Vagina (tissue), 2 donors: ENCODE results near the gene GSG1L2. TPM values are rescaled to one million over a fixed set of nuclear protein-coding genes. Genes with fewer than 3 reads are reported as not detected.

ENCODE experiments used
- DNase-seq, 2 donors: peaks; one replicate each; pipeline ENCODE4 v3.0.0-alpha.2; 2017; ENCODE audit errors: extremely low spot score in 2 of 2
- H3K27ac ChIP-seq: fragments of 200-600 bp; sonication (generic); one replicate; pipeline ENCODE4 v1.5.1; 2019
- H3K27me3 ChIP-seq: fragments of 200-600 bp; sonication (generic); one replicate; pipeline ENCODE4 v1.5.1; 2019
- H3K36me3 ChIP-seq, 2 donors: fragments of 200-600 bp; sonication (generic); one replicate each; pipeline ENCODE4 v1.5.1; 2017 to 2019
- H3K4me1 ChIP-seq: fragments of 200-600 bp; sonication (generic); one replicate; pipeline ENCODE4 v1.5.1; 2019
- H3K4me3 ChIP-seq, 2 donors: fragments of 200-600 bp; sonication (generic); 1 replicate in 1 of 2; 2 replicates in 1 of 2; pipeline ENCODE4 v1.5.1; 2016 to 2019
- H3K9me3 ChIP-seq: fragments of 200-600 bp; sonication (generic); one replicate; pipeline ENCODE4 v1.5.1; 2019
- CTCF ChIP-seq, 3 experiments: fragments of 450-650 bp in 2 of 3; fragments of 200-600 bp in 1 of 3; sonication (generic) in 1 of 3; IDR thresholded peaks; one replicate each; pipeline ENCODE4 v1.5.1; 2017 to 2019; ENCODE audit warnings: antibody characterized with exemption in 3 of 3, mild to moderate bottlenecking in 2 of 3, moderate library complexity in 2 of 3
- POLR2A ChIP-seq, 2 donors: fragments of 450-650 bp; IDR thresholded peaks; one replicate each; pipeline ENCODE4 v1.6.1; 2017; ENCODE audit warnings: antibody characterized with exemption in 2 of 2, mild to moderate bottlenecking in 2 of 2, moderate library complexity in 2 of 2
- POLR2AphosphoS5 ChIP-seq, 2 donors: sonication (generic); formaldehyde crosslinking; IDR thresholded peaks; one replicate each; pipeline ENCODE4 v1.9.0; 2017; ENCODE audit warnings: antibody characterized with exemption in 2 of 2, mild to moderate bottlenecking in 2 of 2, low read depth in 1 of 2; ENCODE audit not compliant: insufficient read depth in 1 of 2
- intact Hi-C: fragments of 100-400 bp; cut with DNase I; formaldehyde crosslinking; loops from one replicate; pipeline ENCODE4 v1.15.1; 2023
- total RNA-seq: library from RNA; depleted of rRNA; stranded (reverse); fragments of >200 nt; gene quantifications from one replicate; pipeline ENCODE4 v1.2.3, GENCODE V29; 2016

The GSG1L2 gene
- total RNA-seq, 1 donor from 2014 or later: not detected

DNA sequence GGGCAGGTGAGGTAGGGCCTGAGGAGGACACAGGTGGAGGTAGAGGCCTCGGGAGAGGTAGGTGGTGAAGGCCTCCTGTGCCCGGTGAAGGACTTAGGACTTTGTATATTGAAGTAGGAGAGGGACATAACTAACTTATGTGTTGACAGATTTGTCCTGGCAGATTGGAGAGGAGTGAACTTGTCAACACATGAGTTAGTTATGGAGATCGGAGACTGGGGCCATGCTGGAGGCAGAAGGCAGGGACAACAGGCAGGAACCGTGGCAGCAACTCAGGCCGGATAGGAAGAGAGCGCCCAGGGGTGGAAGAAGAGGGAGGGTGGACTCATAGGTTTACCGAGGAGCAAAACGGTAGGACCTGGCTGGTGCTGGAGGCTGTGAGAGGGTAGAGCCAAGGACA, 22.3 kb upstream of the GSG1L2 start:
- intact Hi-C loops: no loop called here
- Histone ChIP-seq H3K4me3 (no peak overlapping the region), H3K27me3 (no peaks in the 10 kb centered on the region), H3K4me1 (peaks cover 31% of the 10 kb centered on the region), H3K9me3 (no peaks in the 10 kb centered on the region), H3K27ac (peak overlapping the region; percentile 85), H3K36me3 (no peaks in the 10 kb centered on the region)
- peak; percentile 61 to 84 for DNase-seq
- TF ChIP-seq POLR2AphosphoS5 (IDR thresholded peaks at IDR 0.05; ENCODE audit: insufficient read depth in 1 of 2, low read depth in 1 of 2) (no peak), CTCF (IDR thresholded peaks at IDR 0.05) (no peak), POLR2A (IDR thresholded peaks at IDR 0.05) (no peak)

DNA sequence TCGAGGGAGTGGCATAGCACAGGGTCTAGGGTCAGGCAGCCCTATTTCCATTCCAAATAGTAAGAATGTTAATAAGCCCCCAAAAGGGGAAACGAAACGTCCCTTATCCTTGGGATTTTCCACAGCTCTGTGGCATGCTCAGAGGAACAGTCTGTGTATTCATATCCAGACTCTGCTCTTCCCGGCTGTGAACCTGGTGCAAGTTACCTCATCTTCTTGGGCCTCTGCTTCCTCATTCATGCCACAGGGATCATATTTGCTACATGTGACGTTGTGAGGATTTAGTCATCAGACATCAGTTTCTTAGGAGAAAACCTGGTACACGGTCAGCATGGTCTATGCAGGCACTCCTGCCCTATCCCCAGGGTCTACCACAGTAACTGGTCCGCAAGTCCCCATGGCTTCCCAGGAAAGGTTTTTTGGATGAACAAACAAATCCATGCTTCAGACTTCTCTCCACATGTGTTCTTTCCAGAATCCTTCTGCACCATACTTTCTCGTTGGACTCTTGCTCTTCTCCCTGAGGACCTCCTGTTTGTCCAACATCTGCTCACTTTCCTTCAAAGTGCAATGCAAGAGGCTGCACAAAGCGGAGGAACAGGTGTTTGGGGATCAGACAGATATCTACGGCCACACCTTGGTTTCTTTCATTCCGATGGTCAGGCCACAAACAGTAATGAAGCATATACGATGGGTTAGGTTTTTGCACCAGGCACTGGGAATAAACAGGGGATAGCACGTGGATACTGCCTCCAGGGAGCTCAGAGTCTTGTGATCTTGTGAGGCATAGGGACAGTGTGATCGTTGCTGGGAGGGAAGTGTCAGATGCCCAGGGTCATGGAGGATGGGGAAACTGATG, 21.5 kb upstream of the GSG1L2 start:
- TF ChIP-seq CTCF (IDR thresholded peaks at IDR 0.05) (no peak), POLR2A (IDR thresholded peaks at IDR 0.05) (no peak), POLR2AphosphoS5 (IDR thresholded peaks at IDR 0.05; ENCODE audit: insufficient read depth in 1 of 2, low read depth in 1 of 2) (no peak)
- H3K27me3 ChIP-seq: no peaks in the 10 kb centered on the region
- intact Hi-C loops: no loop called here
- no peaks in the 10 kb centered on the region for H3K9me3 ChIP-seq
- DNase-seq: peak; percentile 85 to 91
- no peaks in the 10 kb centered on the region for H3K36me3 ChIP-seq
- no peak overlapping the region for H3K4me3 ChIP-seq
- H3K27ac ChIP-seq: peak overlapping the region; percentile 85
- peaks cover 39% of the 10 kb centered on the region for H3K4me1 ChIP-seq

DNA sequence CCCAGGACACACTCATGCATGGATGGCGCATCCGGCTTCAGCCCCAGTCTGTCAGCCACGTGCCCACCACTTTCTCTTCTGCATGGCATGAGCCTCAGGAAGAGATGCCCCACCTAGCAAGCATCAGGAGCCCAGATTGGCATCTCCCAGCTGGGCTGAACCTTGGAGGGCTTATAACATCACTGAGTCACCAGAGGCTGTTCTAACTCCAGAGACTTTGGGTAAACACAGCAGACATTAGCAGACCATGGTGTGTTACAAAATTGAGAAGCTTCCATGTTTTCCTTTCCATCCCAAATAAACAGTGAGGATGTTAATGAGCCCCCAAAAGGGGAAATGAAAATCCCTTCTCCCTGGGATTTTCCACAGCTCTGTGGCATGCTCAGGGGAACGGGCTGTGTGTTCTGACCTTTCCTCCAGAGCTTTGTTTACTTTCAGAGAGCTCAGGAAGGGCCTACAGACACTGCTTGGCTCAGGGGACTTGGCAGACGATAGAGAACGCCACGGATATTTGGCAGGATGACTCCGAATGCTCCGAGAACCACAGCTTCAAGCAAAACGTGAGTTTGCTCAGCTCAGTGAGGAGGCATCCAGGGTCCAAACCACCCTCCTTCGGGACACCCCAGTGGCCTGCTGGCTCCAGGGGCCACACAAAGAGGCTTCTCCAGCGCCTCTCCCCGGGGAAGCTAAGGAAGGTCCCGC, 20.3 kb upstream of the GSG1L2 start:
- DNase-seq: peak; percentile 93
- no peak overlapping the region for H3K4me3 ChIP-seq
- no peaks in the 10 kb centered on the region for H3K9me3 ChIP-seq
- H3K27ac ChIP-seq: peak overlapping the region; percentile 85
- intact Hi-C loops: no loop called here
- no peaks in the 10 kb centered on the region for H3K27me3 ChIP-seq
- TF ChIP-seq POLR2A (IDR thresholded peaks at IDR 0.05): no peak
- TF ChIP-seq POLR2AphosphoS5 (IDR thresholded peaks at IDR 0.05; ENCODE audit: insufficient read depth in 1 of 2, low read depth in 1 of 2): peak; percentile 17 to 61
- peaks cover 45% of the 10 kb centered on the region for H3K4me1 ChIP-seq
- no peaks in the 10 kb centered on the region for H3K36me3 ChIP-seq

DNA sequence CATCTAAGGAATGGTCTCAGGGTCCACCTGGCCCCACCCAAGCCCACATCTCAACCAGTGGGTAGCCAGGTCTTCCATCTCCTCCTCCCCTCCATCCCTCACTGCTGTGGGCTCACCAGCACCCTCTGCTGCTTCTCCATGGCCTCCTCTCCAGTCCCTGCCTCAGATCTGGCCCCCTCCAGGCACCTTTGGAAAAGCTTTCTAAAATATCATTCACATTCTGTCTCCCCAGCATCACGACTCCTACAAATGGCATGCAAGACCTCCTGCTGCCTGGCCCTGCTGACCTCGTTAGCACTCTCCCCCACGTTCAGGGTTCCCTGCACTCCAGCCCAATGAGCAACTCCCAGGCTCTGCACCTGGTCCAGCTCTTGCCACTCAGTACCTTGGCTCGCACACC, 17.6 kb upstream of the GSG1L2 start:
- peak overlapping the region; percentile 85 for H3K27ac ChIP-seq
- H3K4me3 ChIP-seq: no peak overlapping the region
- intact Hi-C loops: no loop called here

More for the DNA sequence above, 17.6 kb upstream of the GSG1L2 start:
- Histone ChIP-seq H3K27me3 (no peaks in the 10 kb centered on the region), H3K4me1 (peaks cover 48% of the 10 kb centered on the region), H3K9me3 (no peaks in the 10 kb centered on the region), H3K36me3 (no peaks in the 10 kb centered on the region)
- no peak for TF ChIP-seq CTCF (IDR thresholded peaks at IDR 0.05)
- no peak for TF ChIP-seq POLR2AphosphoS5 (IDR thresholded peaks at IDR 0.05; ENCODE audit: insufficient read depth in 1 of 2, low read depth in 1 of 2)
- TF ChIP-seq POLR2A (IDR thresholded peaks at IDR 0.05): no peak
- DNase-seq: peak; percentile 79
